HepG2 (cell line): ENCODE data around the gene WDR47. TPM values are rescaled to one million over a fixed set of nuclear protein-coding genes. Genes with fewer than 3 reads are reported as not detected.

ENCODE experiments used
- CBX5 ChIP-seq: sonication (generic); formaldehyde crosslinking; IDR thresholded peaks from 2 replicates; pipeline ENCODE4 v1.4.0; 2020; ENCODE audit warnings: missing genetic modification reagents, borderline replicate concordance
- ELF1 ChIP-seq: sonication (generic); formaldehyde crosslinking; IDR thresholded peaks from 2 replicates; pipeline ENCODE4 v1.4.0; 2020; ENCODE audit warnings: missing genetic modification reagents
- FOXO1 ChIP-seq: sonication (generic); formaldehyde crosslinking; IDR thresholded peaks from 2 replicates; pipeline ENCODE4 v1.4.0; 2020; ENCODE audit warnings: missing genetic modification reagents
- GFI1 ChIP-seq: sonication (generic); formaldehyde crosslinking; IDR thresholded peaks from 2 replicates; pipeline ENCODE4 v1.5.0; 2020; ENCODE audit warnings: missing genetic modification reagents, mild to moderate bottlenecking, borderline replicate concordance
- HOXA7 ChIP-seq: sonication (generic); formaldehyde crosslinking; IDR thresholded peaks from 2 replicates; pipeline ENCODE4 v1.8.1; 2022; ENCODE audit warnings: mild to moderate bottlenecking, missing genetic modification reagents, moderate library complexity
- PLRG1 ChIP-seq: fragments of 450-650 bp; conservative IDR thresholded peaks from 2 replicates; pipeline ENCODE4 v1.6.1; 2016
- POLR2AphosphoS5 ChIP-seq: IDR thresholded peaks from 2 replicates; pipeline ENCODE4 v1.6.1; 2012; ENCODE audit warnings: low read depth, low read length
- RXRB ChIP-seq: IDR thresholded peaks from 2 replicates; pipeline ENCODE4 v1.6.1; 2016; ENCODE audit warnings: borderline replicate concordance, missing genetic modification reagents, missing compliant biosample characterization
- SAP130 ChIP-seq: IDR thresholded peaks from 2 replicates; pipeline ENCODE4 v1.6.1; 2016; ENCODE audit warnings: low read depth
- SRY ChIP-seq: sonication (generic); formaldehyde crosslinking; IDR thresholded peaks from 2 replicates; pipeline ENCODE4 v1.8.0; 2022; ENCODE audit warnings: mild to moderate bottlenecking, missing genetic modification reagents
- ZFP62 ChIP-seq: sonication (generic); formaldehyde crosslinking; IDR thresholded peaks from 2 replicates; pipeline ENCODE4 v1.4.0; 2020; ENCODE audit warnings: missing genetic modification reagents
- ZMAT3 ChIP-seq: sonication (generic); formaldehyde crosslinking; conservative IDR thresholded peaks from 2 replicates; pipeline ENCODE4 v1.7.0; 2021; ENCODE audit warnings: missing genetic modification reagents
- ZNF101 ChIP-seq: sonication (generic); formaldehyde crosslinking; IDR thresholded peaks from 2 replicates; pipeline ENCODE4 v1.4.0; 2020; ENCODE audit warnings: mild to moderate bottlenecking, low read depth, missing genetic modification reagents, borderline replicate concordance
- ZNF256 ChIP-seq: sonication (generic); formaldehyde crosslinking; conservative IDR thresholded peaks from 2 replicates; pipeline ENCODE4 v1.4.0; 2020; ENCODE audit warnings: missing genetic modification reagents
- ZNF567 ChIP-seq: sonication (generic); formaldehyde crosslinking; IDR thresholded peaks from 2 replicates; pipeline ENCODE4 v1.8.1; 2023; ENCODE audit warnings: mild to moderate bottlenecking, missing genetic modification reagents, borderline replicate concordance
- ZNF572 ChIP-seq: sonication (generic); formaldehyde crosslinking; IDR thresholded peaks from 2 replicates; pipeline ENCODE4 v1.5.1; 2020; ENCODE audit warnings: mild to moderate bottlenecking, missing genetic modification reagents
- polyA plus RNA-seq, 8 experiments: library from polyadenylated mRNA; depleted of rRNA in 3 of 8; stranded (reverse) in 7 of 8; unstranded in 1 of 8; fragments of >200 nt; fragmentation: Illumina TruSeq in 4 of 8; extraction: Trizol in 4 of 8; gene quantifications; 2 replicates each; pipeline versions ENCODE4 v1.2.1 to v1.2.3, GENCODE V29; 2011 to 2016; ENCODE audit warnings: low read depth in 4 of 8, missing spikeins in 1 of 8, mixed read lengths in 1 of 8; ENCODE audit not compliant: insufficient read depth in 1 of 8
- total RNA-seq, 5 experiments: library from RNA; depleted of rRNA; stranded (reverse); fragments of >200 nt; fragmentation: Illumina TruSeq; extraction: Trizol; gene quantifications; 2 replicates each; pipeline ENCODE4 v1.2.3, GENCODE V29; 2016; ENCODE audit warnings: low read depth in 1 of 5
- TF ChIP-seq, protein P1 (sequence below): sonication (generic); formaldehyde crosslinking; IDR thresholded peaks from 2 replicates; pipeline ENCODE4 v1.4.0; 2020; ENCODE audit warnings: missing genetic modification reagents
- TF ChIP-seq, protein P2 (sequence below): sonication (generic); formaldehyde crosslinking; IDR thresholded peaks from 2 replicates; pipeline ENCODE4 v1.4.0; 2020; ENCODE audit warnings: missing genetic modification reagents
- TF ChIP-seq, protein P3 (sequence below): sonication (generic); formaldehyde crosslinking; IDR thresholded peaks from 2 replicates; pipeline ENCODE4 v1.4.0; 2020; ENCODE audit warnings: mild to moderate bottlenecking, missing genetic modification reagents
- TF ChIP-seq, protein P4 (sequence below): sonication (generic); formaldehyde crosslinking; IDR thresholded peaks from 2 replicates; pipeline ENCODE4 v1.5.0; 2020; ENCODE audit warnings: mild to moderate bottlenecking, missing genetic modification reagents
- TF ChIP-seq, protein P5 (sequence below): sonication (generic); formaldehyde crosslinking; IDR thresholded peaks from 2 replicates; pipeline ENCODE4 v1.9.0; 2021; ENCODE audit warnings: missing genetic modification reagents, mild to moderate bottlenecking, borderline replicate concordance

The WDR47 gene
- total and polyA plus RNA-seq, 2 of the 13 experiments (the other 11 are each of a cell fraction or from before 2014, with no cell fraction given) = 4.3 to 5.9 TPM

DNA sequence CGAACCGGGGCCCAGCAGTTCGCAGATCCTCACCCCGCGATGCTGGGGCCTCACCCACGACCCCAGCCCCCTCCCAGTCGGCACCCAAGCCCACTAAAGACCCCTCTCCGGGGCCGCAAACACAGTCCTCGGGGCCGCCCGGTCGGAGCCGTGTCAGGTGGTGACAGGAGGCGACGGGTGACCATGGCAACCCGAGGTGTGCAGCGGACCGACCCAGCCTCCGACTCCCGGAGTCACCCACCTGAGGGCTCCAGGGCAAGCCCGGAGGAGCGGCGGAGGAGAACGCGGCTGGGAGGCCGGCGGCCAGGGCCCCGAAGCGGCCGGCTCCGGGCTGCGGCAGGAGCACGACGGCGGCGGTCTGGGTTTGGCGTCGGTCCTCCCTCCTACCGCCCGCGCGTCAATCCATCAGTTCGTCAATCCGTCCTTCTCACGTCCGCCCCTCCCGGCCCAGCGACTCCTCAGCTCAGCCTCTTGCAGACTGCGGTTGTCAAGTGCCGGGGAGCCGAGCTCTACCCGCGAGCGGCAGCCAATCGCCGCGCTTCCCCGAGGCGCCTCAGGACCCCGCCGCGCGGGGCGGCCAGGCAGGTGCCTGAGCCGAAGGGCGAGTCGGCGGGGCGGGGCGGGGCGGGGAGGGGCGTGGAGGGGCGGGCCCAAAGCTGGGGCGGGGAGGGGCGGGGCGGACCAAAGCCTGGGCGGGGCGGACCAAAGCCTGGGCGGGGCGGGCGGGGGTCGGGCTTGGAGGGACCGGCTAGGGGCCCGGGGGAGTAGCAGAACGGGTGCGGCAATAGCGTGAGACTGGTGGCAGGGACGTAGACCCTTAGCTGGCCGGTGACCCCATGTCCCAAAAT lies at the start of gene WDR47 (continued):
- TF ChIP-seq ZNF101 (CRISPR knock-in tag) (no peak), SRY (CRISPR knock-in tag) (no peak), ZNF256 (CRISPR knock-in tag) (no peak), FOXO1 (CRISPR knock-in tag) (no peak), PLRG1 (no peak), ELF1 (no peak), RXRB (CRISPR knock-in tag) (no peak), HOXA7 (CRISPR knock-in tag) (no peak), POLR2AphosphoS5 (peak; percentile 93), GFI1 (no peak), ZFP62 (CRISPR knock-in tag) (no peak), ZNF567 (CRISPR knock-in tag) (no peak), CBX5 (CRISPR knock-in tag) (no peak), ZNF572 (CRISPR knock-in tag) (no peak), ZMAT3 (CRISPR knock-in tag) (no peak; the same call in 1 of the 2 replicates), SAP130 (CRISPR knock-in tag) (peak; percentile 94)
- TF ChIP-seq, protein P1, sequence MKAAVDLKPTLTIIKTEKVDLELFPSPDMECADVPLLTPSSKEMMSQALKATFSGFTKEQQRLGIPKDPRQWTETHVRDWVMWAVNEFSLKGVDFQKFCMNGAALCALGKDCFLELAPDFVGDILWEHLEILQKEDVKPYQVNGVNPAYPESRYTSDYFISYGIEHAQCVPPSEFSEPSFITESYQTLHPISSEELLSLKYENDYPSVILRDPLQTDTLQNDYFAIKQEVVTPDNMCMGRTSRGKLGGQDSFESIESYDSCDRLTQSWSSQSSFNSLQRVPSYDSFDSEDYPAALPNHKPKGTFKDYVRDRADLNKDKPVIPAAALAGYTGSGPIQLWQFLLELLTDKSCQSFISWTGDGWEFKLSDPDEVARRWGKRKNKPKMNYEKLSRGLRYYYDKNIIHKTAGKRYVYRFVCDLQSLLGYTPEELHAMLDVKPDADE (CRISPR knock-in tag) = no peak
- TF ChIP-seq, protein P2, sequence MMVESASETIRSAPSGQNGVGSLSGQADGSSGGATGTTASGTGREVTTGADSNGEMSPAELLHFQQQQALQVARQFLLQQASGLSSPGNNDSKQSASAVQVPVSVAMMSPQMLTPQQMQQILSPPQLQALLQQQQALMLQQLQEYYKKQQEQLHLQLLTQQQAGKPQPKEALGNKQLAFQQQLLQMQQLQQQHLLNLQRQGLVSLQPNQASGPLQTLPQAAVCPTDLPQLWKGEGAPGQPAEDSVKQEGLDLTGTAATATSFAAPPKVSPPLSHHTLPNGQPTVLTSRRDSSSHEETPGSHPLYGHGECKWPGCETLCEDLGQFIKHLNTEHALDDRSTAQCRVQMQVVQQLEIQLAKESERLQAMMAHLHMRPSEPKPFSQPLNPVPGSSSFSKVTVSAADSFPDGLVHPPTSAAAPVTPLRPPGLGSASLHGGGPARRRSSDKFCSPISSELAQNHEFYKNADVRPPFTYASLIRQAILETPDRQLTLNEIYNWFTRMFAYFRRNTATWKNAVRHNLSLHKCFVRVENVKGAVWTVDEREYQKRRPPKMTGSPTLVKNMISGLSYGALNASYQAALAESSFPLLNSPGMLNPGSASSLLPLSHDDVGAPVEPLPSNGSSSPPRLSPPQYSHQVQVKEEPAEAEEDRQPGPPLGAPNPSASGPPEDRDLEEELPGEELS = no peak
- TF ChIP-seq, protein P3, sequence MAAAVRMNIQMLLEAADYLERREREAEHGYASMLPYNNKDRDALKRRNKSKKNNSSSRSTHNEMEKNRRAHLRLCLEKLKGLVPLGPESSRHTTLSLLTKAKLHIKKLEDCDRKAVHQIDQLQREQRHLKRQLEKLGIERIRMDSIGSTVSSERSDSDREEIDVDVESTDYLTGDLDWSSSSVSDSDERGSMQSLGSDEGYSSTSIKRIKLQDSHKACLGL (CRISPR knock-in tag) = no peak
- TF ChIP-seq, protein P4, sequence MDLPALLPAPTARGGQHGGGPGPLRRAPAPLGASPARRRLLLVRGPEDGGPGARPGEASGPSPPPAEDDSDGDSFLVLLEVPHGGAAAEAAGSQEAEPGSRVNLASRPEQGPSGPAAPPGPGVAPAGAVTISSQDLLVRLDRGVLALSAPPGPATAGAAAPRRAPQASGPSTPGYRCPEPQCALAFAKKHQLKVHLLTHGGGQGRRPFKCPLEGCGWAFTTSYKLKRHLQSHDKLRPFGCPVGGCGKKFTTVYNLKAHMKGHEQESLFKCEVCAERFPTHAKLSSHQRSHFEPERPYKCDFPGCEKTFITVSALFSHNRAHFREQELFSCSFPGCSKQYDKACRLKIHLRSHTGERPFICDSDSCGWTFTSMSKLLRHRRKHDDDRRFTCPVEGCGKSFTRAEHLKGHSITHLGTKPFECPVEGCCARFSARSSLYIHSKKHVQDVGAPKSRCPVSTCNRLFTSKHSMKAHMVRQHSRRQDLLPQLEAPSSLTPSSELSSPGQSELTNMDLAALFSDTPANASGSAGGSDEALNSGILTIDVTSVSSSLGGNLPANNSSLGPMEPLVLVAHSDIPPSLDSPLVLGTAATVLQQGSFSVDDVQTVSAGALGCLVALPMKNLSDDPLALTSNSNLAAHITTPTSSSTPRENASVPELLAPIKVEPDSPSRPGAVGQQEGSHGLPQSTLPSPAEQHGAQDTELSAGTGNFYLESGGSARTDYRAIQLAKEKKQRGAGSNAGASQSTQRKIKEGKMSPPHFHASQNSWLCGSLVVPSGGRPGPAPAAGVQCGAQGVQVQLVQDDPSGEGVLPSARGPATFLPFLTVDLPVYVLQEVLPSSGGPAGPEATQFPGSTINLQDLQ (CRISPR knock-in tag) = no peak
- TF ChIP-seq, protein P5, sequence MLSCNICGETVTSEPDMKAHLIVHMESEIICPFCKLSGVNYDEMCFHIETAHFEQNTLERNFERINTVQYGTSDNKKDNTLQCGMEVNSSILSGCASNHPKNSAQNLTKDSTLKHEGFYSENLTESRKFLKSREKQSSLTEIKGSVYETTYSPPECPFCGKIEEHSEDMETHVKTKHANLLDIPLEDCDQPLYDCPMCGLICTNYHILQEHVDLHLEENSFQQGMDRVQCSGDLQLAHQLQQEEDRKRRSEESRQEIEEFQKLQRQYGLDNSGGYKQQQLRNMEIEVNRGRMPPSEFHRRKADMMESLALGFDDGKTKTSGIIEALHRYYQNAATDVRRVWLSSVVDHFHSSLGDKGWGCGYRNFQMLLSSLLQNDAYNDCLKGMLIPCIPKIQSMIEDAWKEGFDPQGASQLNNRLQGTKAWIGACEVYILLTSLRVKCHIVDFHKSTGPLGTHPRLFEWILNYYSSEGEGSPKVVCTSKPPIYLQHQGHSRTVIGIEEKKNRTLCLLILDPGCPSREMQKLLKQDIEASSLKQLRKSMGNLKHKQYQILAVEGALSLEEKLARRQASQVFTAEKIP (CRISPR knock-in tag) = no peak
